Right lobe of liver (tissue), 6 donors: ENCODE results near the gene ADAM30. TPM values are rescaled to one million over a fixed set of nuclear protein-coding genes. Genes with fewer than 3 reads are reported as not detected.

Experiments
- ATAC-seq, 4 donors: fragments of 200-7000 bp; cut with Tn5 transposase; one replicate each; pipeline ENCODE4 v1.9.1; 2020; ENCODE audit warnings: mild to moderate bottlenecking in 4 of 4, moderate library complexity in 4 of 4
- DNase-seq, 3 donors: peaks; one replicate each; pipeline ENCODE4 v3.0.0-alpha.2; 2020
- H3K27ac ChIP-seq, 3 donors: fragments of 200-600 bp; one replicate each; pipeline ENCODE4 v1.8.0; 2022
- H3K27me3 ChIP-seq, 2 donors: fragments of 200-600 bp; one replicate each; pipeline ENCODE4 v1.8.0; 2022
- H3K36me3 ChIP-seq, 4 donors: fragments of 200-600 bp; sonication (generic) in 1 of 4; one replicate each; pipeline versions ENCODE4 v1.5.1 to v1.8.0; 2017 to 2022; ENCODE audit warnings: control low read depth in 1 of 4
- H3K4me1 ChIP-seq, 4 donors: fragments of 200-600 bp; sonication (generic) in 1 of 4; one replicate each; pipeline versions ENCODE4 v1.5.1 to v1.8.0; 2017 to 2022; ENCODE audit warnings: control low read depth in 1 of 4
- H3K4me3 ChIP-seq, 3 donors: fragments of 200-600 bp; one replicate each; pipeline ENCODE4 v1.8.0; 2022
- H3K9me3 ChIP-seq, 4 donors: fragments of 200-600 bp; sonication (generic) in 1 of 4; one replicate each; pipeline versions ENCODE4 v1.5.1 to v1.8.0; 2017 to 2022; ENCODE audit warnings: control low read depth in 1 of 4
- POLR2A ChIP-seq: fragments of 450-650 bp; IDR thresholded peaks from one replicate; pipeline ENCODE4 v1.6.1; 2017; ENCODE audit warnings: antibody characterized with exemption, mild to moderate bottlenecking
- WGBS: methylation state at CpG from one replicate; pipeline ENCODE4 v1.1.6; 2018; ENCODE audit warnings: low coverage, low lambda C conversion rate; ENCODE audit not compliant: insufficient coverage; ENCODE audit errors: missing lambda C conversion rate; 5-methylcytosine and 5-hydroxymethylcytosine counted together
- intact Hi-C, 2 donors: fragments of 100-400 bp; cut with DNase I; formaldehyde crosslinking; loops; one replicate each; pipeline versions ENCODE4 v1.11.2 to v1.14.1; 2022
- total RNA-seq, 6 experiments: library from RNA; depleted of rRNA in 2 of 6; stranded (reverse); fragments of >200 nt in 2 of 6; fragmentation: NEBNext Ultra II Directional in 3 of 6; extraction: Animal tissue kit (Norgen Biotek cat#: 25700) in 3 of 6; gene quantifications; one replicate each; pipeline versions ENCODE4 v1.1.0 to v1.2.4, GENCODE V29; 2016 to 2023
- TF ChIP-seq, protein P1 (sequence below), 4 donors: fragments of 200-600 bp in 3 of 4; fragments of 450-650 bp in 1 of 4; IDR thresholded peaks; one replicate each; pipeline versions ENCODE4 v1.5.1 to v1.8.0; 2016 to 2022; ENCODE audit warnings: antibody characterized with exemption in 4 of 4, mild to moderate bottlenecking in 2 of 4
- donor health status: DM: no; HTN: yes; CAD: no.
- donor health status: DM: no; HTN: no; CAD: no.
- donor health status: DM: no; HTN: no; CAD: no.
- donor health status: DM: no; HTN: yes; CAD: no.
- donor health status: DM: no; HTN: yes; CAD: no.

ADAM30 gene
- total RNA-seq, 6 experiments from 2014 or later = not detected

DNA sequence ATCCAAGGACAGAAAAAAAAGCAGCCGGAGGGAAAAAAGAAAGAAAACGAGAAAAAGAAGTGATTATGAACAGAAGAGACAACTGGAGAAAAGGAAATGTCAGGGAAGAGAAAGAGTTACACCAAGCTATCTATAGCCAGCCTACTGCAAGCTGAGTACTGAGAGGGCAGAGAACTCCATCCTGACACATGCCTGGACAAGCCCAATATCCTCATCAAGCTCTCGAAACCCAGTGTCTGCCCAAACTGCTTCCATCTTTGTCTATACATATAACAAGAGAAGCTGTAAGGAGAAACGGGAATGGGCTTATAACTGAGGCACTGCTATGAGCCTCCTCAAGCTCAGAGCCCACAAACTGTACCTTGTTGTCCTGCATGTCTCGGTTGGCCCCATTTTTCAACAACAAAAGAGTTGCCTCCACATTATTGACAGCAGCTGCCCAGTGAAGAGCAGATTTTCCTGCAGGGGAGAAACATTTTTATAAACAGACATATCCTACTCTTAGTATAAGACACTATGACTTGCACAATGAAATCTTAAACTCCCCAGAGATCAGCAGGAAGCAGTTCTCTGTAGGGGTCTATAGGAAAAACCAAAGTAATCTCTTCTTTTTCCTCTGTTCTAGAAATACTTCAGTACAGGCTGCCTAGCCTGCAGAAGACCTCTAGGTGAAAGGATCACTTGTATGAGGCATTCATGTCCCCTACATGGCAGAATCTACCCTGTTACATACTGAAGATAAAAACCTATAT is 21.2 kb upstream of the ADAM30 start:
- no peak for TF ChIP-seq POLR2A
- TF ChIP-seq, protein P1, sequence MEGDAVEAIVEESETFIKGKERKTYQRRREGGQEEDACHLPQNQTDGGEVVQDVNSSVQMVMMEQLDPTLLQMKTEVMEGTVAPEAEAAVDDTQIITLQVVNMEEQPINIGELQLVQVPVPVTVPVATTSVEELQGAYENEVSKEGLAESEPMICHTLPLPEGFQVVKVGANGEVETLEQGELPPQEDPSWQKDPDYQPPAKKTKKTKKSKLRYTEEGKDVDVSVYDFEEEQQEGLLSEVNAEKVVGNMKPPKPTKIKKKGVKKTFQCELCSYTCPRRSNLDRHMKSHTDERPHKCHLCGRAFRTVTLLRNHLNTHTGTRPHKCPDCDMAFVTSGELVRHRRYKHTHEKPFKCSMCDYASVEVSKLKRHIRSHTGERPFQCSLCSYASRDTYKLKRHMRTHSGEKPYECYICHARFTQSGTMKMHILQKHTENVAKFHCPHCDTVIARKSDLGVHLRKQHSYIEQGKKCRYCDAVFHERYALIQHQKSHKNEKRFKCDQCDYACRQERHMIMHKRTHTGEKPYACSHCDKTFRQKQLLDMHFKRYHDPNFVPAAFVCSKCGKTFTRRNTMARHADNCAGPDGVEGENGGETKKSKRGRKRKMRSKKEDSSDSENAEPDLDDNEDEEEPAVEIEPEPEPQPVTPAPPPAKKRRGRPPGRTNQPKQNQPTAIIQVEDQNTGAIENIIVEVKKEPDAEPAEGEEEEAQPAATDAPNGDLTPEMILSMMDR (IDR thresholded peaks at IDR 0.05) = no peak
- DNase-seq (no peak), ATAC-seq (no peak)
- peaks cover 0 to 88% (median 58%) of the 10 kb centered on the region in 4 donors for H3K36me3 ChIP-seq
- H3K27ac ChIP-seq = no peak overlapping the region
- intact Hi-C loops = no loop called here
- no peaks in the 10 kb centered on the region for H3K4me1 ChIP-seq
- WGBS = 79% methylated on average over 4 of the region's 5 CpGs
- H3K4me3 ChIP-seq = no peak overlapping the region
- no peaks in the 10 kb centered on the region for H3K9me3 ChIP-seq
- no peaks in the 10 kb centered on the region for H3K27me3 ChIP-seq

- H3K27ac ChIP-seq = no peak overlapping the region
- no peak for TF ChIP-seq POLR2A
- TF ChIP-seq, protein P1 (IDR thresholded peaks at IDR 0.05) = no peak
- intact Hi-C loops = no loop called here
- no peaks in the 10 kb centered on the region for H3K27me3 ChIP-seq
- H3K9me3 ChIP-seq = no peaks in the 10 kb centered on the region
- 100% methylated on average over 3 of the region's 6 CpGs for WGBS
- ATAC-seq = peak in 1 of 4 donors; percentile 14
- H3K4me1 ChIP-seq = no peaks in the 10 kb centered on the region
- no peak for DNase-seq
- no peak overlapping the region for H3K4me3 ChIP-seq
- peaks cover 0 to 69% (median 46%) of the 10 kb centered on the region in 4 donors for H3K36me3 ChIP-seq
These were observed 19.2 kb upstream of the ADAM30 start for GRCh38 chr1:119915517-119915916.

- H3K36me3 ChIP-seq = peaks cover 0 to 54% (median 39%) of the 10 kb centered on the region in 4 donors
- intact Hi-C loops = no loop called here
- no peak overlapping the region for H3K4me3 ChIP-seq
- ATAC-seq (no peak), DNase-seq (no peak)
- H3K27ac ChIP-seq = no peak overlapping the region
- TF ChIP-seq, protein P1 (IDR thresholded peaks at IDR 0.05) = no peak
- TF ChIP-seq POLR2A = no peak
- WGBS = 56% methylated on average over 1 of the region's 1 CpG
- no peaks in the 10 kb centered on the region for H3K9me3 ChIP-seq
- no peaks in the 10 kb centered on the region for H3K27me3 ChIP-seq
- H3K4me1 ChIP-seq = no peaks in the 10 kb centered on the region
These were observed 17.8 kb upstream of the ADAM30 start for GRCh38 chr1:119914071-119914470.

DNA sequence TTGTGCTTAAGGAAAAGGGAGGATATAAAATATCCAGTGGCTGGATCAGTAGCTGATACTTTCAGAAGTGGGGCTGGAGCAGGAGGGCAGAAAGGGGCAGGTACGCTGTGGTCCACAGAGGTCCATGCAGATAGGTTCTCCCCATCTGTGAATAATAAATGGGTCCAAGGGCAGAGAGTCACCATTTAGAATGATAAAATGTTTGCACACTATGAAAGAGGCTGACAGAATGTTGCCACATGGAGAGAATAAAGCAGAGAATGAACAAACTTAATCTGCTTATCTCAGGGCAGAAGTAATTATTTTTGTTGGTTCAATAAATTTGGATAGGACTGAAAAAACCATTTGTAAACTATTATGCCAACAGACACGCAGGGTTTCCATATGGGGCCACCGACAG is 16.6 kb upstream of the ADAM30 start:
- Histone ChIP-seq H3K27me3 (no peaks in the 10 kb centered on the region), H3K36me3 (peaks cover 0 to 43% (median 33%) of the 10 kb centered on the region in 4 donors), H3K4me3 (no peak overlapping the region), H3K4me1 (no peaks in the 10 kb centered on the region), H3K9me3 (no peaks in the 10 kb centered on the region), H3K27ac (no peak overlapping the region)
- TF ChIP-seq, protein P1 (IDR thresholded peaks at IDR 0.05) = no peak
- TF ChIP-seq POLR2A = no peak
- 87% methylated on average over 2 of the region's 3 CpGs for WGBS
- intact Hi-C loops = no loop called here
- DNase-seq (no peak), ATAC-seq (no peak)
